HG03442 (cell line): ENCODE measurements around the gene ST3GAL2.
"Not testable (repeated sequence)": the region's sequence is repeated elsewhere in the genome, so short reads cannot be mapped to it uniquely, and the experiment has no call there.

Experiments
- ATAC-seq: cut with Tn5 transposase; IDR thresholded peaks from one replicate; pipeline ENCODE4 v1.9.1; 2021; ENCODE audit warnings: mild to moderate bottlenecking, moderate library complexity; ENCODE audit not compliant: unreplicated experiment

ST3GAL2 gene

DNA sequence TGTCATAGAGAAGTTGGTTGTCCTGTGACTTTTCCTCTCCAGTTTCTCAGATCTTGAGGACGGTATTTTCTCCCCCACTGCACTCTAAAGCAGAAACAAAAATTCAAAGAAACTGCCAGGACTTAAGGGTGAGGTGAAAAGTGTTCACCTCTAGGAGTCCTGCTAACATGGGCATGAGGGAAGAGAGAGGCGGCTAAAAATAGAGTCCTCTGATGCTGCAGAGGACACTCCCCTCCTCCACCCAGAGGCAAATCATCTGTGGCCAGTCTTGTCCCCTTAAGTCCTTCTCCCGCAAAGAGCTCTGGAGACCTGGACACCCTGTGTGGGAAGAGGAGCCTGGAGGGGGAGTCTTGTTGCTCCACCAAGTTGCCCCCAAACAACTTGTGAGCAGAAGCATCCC, 96.9 kb downstream of the ST3GAL2 start:
- no peak for ATAC-seq

DNA sequence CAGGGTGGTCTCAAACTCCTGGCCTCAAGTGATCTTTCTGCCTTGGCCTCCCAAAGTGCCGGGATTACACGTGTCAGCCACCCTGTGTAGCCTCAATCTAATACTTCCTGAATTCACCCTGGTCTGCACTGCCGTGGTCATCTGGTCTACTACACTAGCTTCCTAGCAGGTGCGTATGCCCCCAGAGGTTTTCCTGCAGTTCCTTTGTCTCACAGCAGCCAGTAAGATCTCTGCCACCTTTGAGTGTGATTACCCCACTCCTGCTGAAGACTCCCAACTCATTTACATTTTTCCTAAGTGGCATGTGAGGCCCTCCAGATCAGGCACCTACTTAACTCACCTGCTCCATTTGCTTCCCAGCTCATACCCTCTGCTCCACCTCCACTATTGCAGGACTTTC, 97.3 kb downstream of the ST3GAL2 start:
- no peak for ATAC-seq

DNA sequence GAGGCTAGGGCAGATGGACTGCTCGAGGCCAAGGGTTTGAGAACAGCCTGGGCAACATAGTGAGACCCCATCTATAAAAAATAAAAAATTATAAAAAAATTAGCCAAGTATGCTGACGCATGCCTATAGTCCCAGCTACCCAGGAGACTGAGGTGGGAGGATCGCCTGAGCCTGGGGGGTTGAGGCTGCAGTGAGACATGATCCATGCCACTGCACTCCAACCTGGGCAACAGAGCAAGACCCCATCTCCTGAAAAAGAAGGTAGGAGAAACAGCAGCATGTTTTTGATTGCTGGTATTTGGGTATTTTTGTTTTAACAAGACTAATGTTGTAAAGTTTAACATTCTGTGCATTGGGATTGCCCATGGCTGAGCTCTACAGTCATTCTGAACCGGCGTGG, 101.1 kb downstream of the ST3GAL2 start:
- no peak for ATAC-seq

DNA sequence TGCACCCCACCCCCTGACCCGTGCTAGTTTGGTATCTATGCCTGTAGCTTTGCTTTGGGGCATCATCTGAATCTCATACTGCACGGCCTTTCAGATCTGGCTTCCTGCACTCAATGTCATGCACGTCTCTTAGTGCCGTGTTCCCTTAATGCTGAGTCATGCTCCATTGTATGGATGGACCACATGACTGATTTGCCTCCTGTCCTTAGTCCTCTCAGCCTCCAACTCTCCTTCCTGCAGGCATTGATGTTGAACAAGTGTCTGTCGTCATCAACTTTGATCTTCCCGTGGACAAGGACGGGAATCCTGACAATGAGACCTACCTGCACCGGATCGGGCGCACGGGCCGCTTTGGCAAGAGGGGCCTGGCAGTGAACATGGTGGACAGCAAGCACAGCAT, 106.2 kb downstream of the ST3GAL2 start:
- not testable (repeated sequence) for ATAC-seq

DNA sequence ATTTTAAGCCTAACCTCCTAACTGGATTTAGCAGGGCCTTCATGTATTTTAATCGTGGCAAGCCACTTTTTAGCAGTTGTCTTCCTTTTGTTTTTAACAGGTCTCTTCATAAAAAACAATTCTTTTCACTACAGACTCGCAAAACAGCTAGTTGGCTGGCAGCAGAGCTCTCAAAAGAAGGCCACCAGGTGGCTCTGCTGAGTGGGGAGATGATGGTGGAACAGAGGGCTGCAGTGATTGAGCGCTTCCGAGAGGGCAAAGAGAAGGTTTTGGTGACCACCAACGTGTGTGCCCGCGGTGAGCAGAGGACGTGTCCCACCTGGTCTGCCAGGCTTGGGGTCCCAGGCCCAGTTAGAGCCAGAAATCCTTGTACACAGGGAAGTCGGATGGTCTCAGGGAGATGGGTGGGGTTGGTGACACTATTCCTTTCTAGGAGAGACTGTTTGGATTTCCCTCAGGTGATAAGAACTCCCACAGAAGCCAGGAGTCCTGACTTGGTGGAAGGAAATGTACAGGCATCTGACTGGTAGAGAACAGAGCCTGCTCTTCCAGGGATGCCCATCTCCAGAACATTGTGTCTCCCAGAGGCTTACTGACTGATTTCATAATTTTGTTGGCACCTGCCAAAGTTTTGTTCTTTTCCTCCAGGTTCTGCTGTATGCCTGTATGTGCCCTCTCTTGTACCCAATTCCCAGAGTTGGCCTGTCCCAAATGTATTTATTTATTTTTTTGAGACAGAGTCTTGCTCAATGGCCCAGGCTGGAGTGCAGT, 107.1 kb downstream of the ST3GAL2 start:
- ATAC-seq: no peak

DNA sequence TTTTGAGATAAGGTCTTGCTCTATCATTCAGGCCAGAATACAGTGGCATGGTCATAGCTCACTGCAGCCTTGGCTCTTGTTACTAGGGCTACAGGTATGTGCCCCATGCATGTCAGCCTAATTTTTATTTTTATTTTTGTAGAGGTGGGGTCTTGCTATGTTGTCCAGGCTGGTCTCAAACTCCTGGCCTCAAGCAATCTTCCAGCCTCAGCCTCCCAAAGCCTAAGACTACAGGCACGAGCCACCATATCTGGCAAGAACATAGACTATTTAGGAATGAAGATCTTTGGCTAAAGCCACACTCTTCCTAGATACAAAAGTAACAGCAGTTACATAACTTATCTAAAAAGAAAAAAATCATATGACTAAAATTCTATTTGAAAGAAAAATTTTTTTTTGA, 107.8 kb downstream of the ST3GAL2 start:
- ATAC-seq: no peak
